Epithelial cell of esophagus (primary cell): Measurements from ENCODE around the gene IDI2.

ENCODE experiments used
- DNase-seq: peaks from one replicate; pipeline ENCODE4 v3.0.0; 2010; ENCODE audit warnings: low read depth
- H3K4me3 ChIP-seq: 2 replicates; pipeline ENCODE4 v1.5.1; 2011; ENCODE audit warnings: mild to moderate bottlenecking, low read length, control low read depth
- CTCF ChIP-seq: IDR thresholded peaks from 2 replicates; pipeline ENCODE4 v1.5.1; 2011; ENCODE audit warnings: low read depth, mild to moderate bottlenecking, low read length, control low read depth, inconsistent platforms; ENCODE audit not compliant: insufficient read depth; ENCODE audit errors: missing control alignments

IDI2 gene

GRCh38 chr10:1036341-1036791 is 10.7 kb upstream of the IDI2 start:
- no peak for TF ChIP-seq CTCF
- no peak overlapping the region for H3K4me3 ChIP-seq
- DNase-seq: peak; percentile 98

- DNase-seq: no peak
- no peak overlapping the region for H3K4me3 ChIP-seq
- no peak for TF ChIP-seq CTCF
These were observed 9.5 kb upstream of the IDI2 start for GRCh38 chr10:1035201-1035600.

- DNase-seq: no peak
- no peak for TF ChIP-seq CTCF
- no peak overlapping the region for H3K4me3 ChIP-seq
These were observed 9.1 kb upstream of the IDI2 start for GRCh38 chr10:1034758-1035157.

GRCh38 chr10:1033601-1034000 is 7.9 kb upstream of the IDI2 start:
- no peak for TF ChIP-seq CTCF
- no peak overlapping the region for H3K4me3 ChIP-seq
- DNase-seq: no peak

- DNase-seq: no peak
- no peak overlapping the region for H3K4me3 ChIP-seq
- no peak for TF ChIP-seq CTCF
These were observed 4.2 kb upstream of the IDI2 start for GRCh38 chr10:1029838-1030237.

GRCh38 chr10:1026578-1026977 is 919 bp upstream of the IDI2 start:
- no peak overlapping the region for H3K4me3 ChIP-seq
- no peak for DNase-seq
- no peak for TF ChIP-seq CTCF

GRCh38 chr10:1024103-1024502 is 1.6 kb downstream of the IDI2 start:
- no peak for DNase-seq
- H3K4me3 ChIP-seq: no peak overlapping the region
- TF ChIP-seq CTCF: no peak
